Astrocyte (in vitro differentiated cells and primary cell): Measurements from ENCODE around the gene NEK6. TPM values are rescaled to one million over a fixed set of nuclear protein-coding genes. Genes with fewer than 3 reads are reported as not detected.

ENCODE experiments used
- DNase-seq: peaks from one replicate; pipeline ENCODE4 v3.0.0-alpha.2; 2010; ENCODE audit warnings: low read depth
- FAIRE-seq: peaks from 2 replicates; lab custom pipeline; 2011; peaks lifted over from hg19 to GRCh38; lab: Jason Lieb, UNC
- H2AFZ ChIP-seq: 2 replicates; pipeline ENCODE4 v1.6.0; 2012; ENCODE audit warnings: low read depth, low read length, inconsistent platforms
- H3K27ac ChIP-seq: 2 replicates; pipeline ENCODE4 v1.5.1; 2011; ENCODE audit warnings: low read depth, low read length, inconsistent platforms
- H3K27me3 ChIP-seq: 2 replicates; pipeline ENCODE4 v1.6.0; 2011; ENCODE audit warnings: low read length, inconsistent platforms; ENCODE audit not compliant: insufficient read depth
- H3K36me3 ChIP-seq: 2 replicates; pipeline ENCODE4 v1.5.1; 2011; ENCODE audit warnings: low read length, inconsistent platforms; ENCODE audit not compliant: insufficient read depth
- H3K4me1 ChIP-seq: 2 replicates; pipeline ENCODE4 v1.5.1; 2011; ENCODE audit warnings: low read length, inconsistent platforms; ENCODE audit not compliant: insufficient read depth
- H3K4me2 ChIP-seq: 2 replicates; pipeline ENCODE4 v1.6.0; 2012; ENCODE audit warnings: low read length, inconsistent platforms
- H3K4me3 ChIP-seq: 2 replicates; pipeline ENCODE4 v1.5.1; 2011; ENCODE audit warnings: low read depth, mild to moderate bottlenecking, low read length, inconsistent platforms; ENCODE audit not compliant: insufficient read depth
- H3K79me2 ChIP-seq: 2 replicates; pipeline ENCODE4 v1.6.0; 2012; ENCODE audit warnings: mild to moderate bottlenecking, low read length, inconsistent platforms; ENCODE audit not compliant: insufficient read depth
- H3K9ac ChIP-seq: 2 replicates; pipeline ENCODE4 v1.6.0; 2012; ENCODE audit warnings: mild to moderate bottlenecking, low read length, inconsistent platforms
- H3K9me3 ChIP-seq: 2 replicates; pipeline ENCODE4 v1.5.1; 2012; ENCODE audit warnings: low read depth, mild to moderate bottlenecking, low read length, inconsistent platforms; ENCODE audit not compliant: insufficient read depth
- H4K20me1 ChIP-seq: 2 replicates; pipeline ENCODE4 v1.6.0; 2012; ENCODE audit warnings: low read length, inconsistent platforms; ENCODE audit not compliant: insufficient read depth
- H3K27ac Mint-ChIP-seq: one replicate; pipeline ENCODE4 v1.8.0; 2021; ENCODE audit warnings: mild to moderate bottlenecking, mixed read lengths; ENCODE audit not compliant: unreplicated experiment
- H3K27me3 Mint-ChIP-seq: one replicate; pipeline ENCODE4 v1.8.0; 2021; ENCODE audit warnings: low read depth, mixed read lengths; ENCODE audit not compliant: unreplicated experiment
- H3K36me3 Mint-ChIP-seq: one replicate; pipeline ENCODE4 v1.8.0; 2021; ENCODE audit warnings: low read depth, mixed read lengths; ENCODE audit not compliant: unreplicated experiment
- H3K4me1 Mint-ChIP-seq: one replicate; pipeline ENCODE4 v1.8.0; 2021; ENCODE audit warnings: low read depth, mixed read lengths; ENCODE audit not compliant: unreplicated experiment
- H3K4me3 Mint-ChIP-seq: one replicate; pipeline ENCODE4 v1.8.0; 2021; ENCODE audit warnings: mild to moderate bottlenecking, moderate library complexity, mixed read lengths; ENCODE audit not compliant: unreplicated experiment
- H3K9me3 Mint-ChIP-seq: one replicate; pipeline ENCODE4 v1.8.0; 2021; ENCODE audit warnings: mild to moderate bottlenecking, mixed read lengths; ENCODE audit not compliant: unreplicated experiment
- CTCF ChIP-seq: IDR thresholded peaks from 2 replicates; pipeline ENCODE4 v1.5.1; 2011; ENCODE audit warnings: low read depth, mild to moderate bottlenecking, inconsistent platforms, low read length, moderate library complexity; ENCODE audit not compliant: insufficient read depth
- EZH2 ChIP-seq: IDR thresholded peaks from 2 replicates; pipeline ENCODE4 v1.6.1; 2012; ENCODE audit warnings: mild to moderate bottlenecking, low read length, inconsistent platforms; ENCODE audit not compliant: insufficient read depth
- total RNA-seq: library from RNA; stranded (reverse); gene quantifications from 2 replicates; pipeline ENCODE4 v1.2.1, GENCODE V29; 2021

The NEK6 gene
- total RNA-seq, 1 donor from 2014 or later: 76.8 TPM

GRCh38 chr9:124228516-124228915 lies 29.2 kb upstream of the NEK6 start:
- H3K4me1 ChIP-seq: no peaks in the 10 kb centered on the region
- TF ChIP-seq CTCF (no peak), EZH2 (no peak)
- no peak overlapping the region for H2AFZ ChIP-seq
- no peak overlapping the region for H3K4me2 ChIP-seq
- no peaks in the 10 kb centered on the region for H3K79me2 ChIP-seq
- Mint-ChIP-seq H3K36me3 (no peaks in the 10 kb centered on the region), H3K4me3 (no peak overlapping the region), H3K27ac (no peak overlapping the region), H3K27me3 (peaks cover 10% of the 10 kb centered on the region), H3K9me3 (no peaks in the 10 kb centered on the region), H3K4me1 (no peaks in the 10 kb centered on the region)
- no peak for FAIRE-seq
- H3K9ac ChIP-seq: no peak overlapping the region
- H4K20me1 ChIP-seq: no peaks in the 10 kb centered on the region
- no peaks in the 10 kb centered on the region for H3K27me3 ChIP-seq
- H3K9me3 ChIP-seq: no peaks in the 10 kb centered on the region
- no peak overlapping the region for H3K4me3 ChIP-seq
- H3K27ac ChIP-seq: no peak overlapping the region
- DNase-seq: no peak
- no peaks in the 10 kb centered on the region for H3K36me3 ChIP-seq

GRCh38 chr9:124231095-124231737 lies 26.5 kb upstream of the NEK6 start:
- Histone ChIP-seq H3K27me3 (no peaks in the 10 kb centered on the region), H3K4me1 (no peaks in the 10 kb centered on the region), H3K36me3 (no peaks in the 10 kb centered on the region), H3K27ac (no peak overlapping the region), H2AFZ (no peak overlapping the region), H3K9me3 (no peaks in the 10 kb centered on the region), H4K20me1 (no peaks in the 10 kb centered on the region), H3K4me2 (no peak overlapping the region), H3K4me3 (no peak overlapping the region), H3K79me2 (no peaks in the 10 kb centered on the region), H3K9ac (no peak overlapping the region)
- H3K36me3 Mint-ChIP-seq: no peaks in the 10 kb centered on the region
- H3K27ac Mint-ChIP-seq: no peak overlapping the region
- no peaks in the 10 kb centered on the region for H3K27me3 Mint-ChIP-seq
- H3K9me3 Mint-ChIP-seq: no peaks in the 10 kb centered on the region
- no peak overlapping the region for H3K4me3 Mint-ChIP-seq
- no peak for FAIRE-seq
- DNase-seq: no peak
- TF ChIP-seq CTCF (no peak), EZH2 (no peak)
- no peaks in the 10 kb centered on the region for H3K4me1 Mint-ChIP-seq

GRCh38 chr9:124238546-124239140 lies 19.1 kb upstream of the NEK6 start:
- Histone ChIP-seq H3K4me1 (peaks cover 4% of the 10 kb centered on the region), H3K27ac (no peak overlapping the region), H3K9me3 (no peaks in the 10 kb centered on the region), H3K27me3 (no peaks in the 10 kb centered on the region), H3K4me2 (no peak overlapping the region), H3K4me3 (no peak overlapping the region), H3K36me3 (no peaks in the 10 kb centered on the region), H3K79me2 (no peaks in the 10 kb centered on the region), H4K20me1 (no peaks in the 10 kb centered on the region), H2AFZ (no peak overlapping the region), H3K9ac (no peak overlapping the region)
- FAIRE-seq (no peak), DNase-seq (no peak)
- no peaks in the 10 kb centered on the region for H3K9me3 Mint-ChIP-seq
- no peak overlapping the region for H3K4me3 Mint-ChIP-seq
- peaks cover 5% of the 10 kb centered on the region for H3K4me1 Mint-ChIP-seq
- H3K27me3 Mint-ChIP-seq: peaks cover 23% of the 10 kb centered on the region
- no peak overlapping the region for H3K27ac Mint-ChIP-seq
- no peaks in the 10 kb centered on the region for H3K36me3 Mint-ChIP-seq
- TF ChIP-seq EZH2 (no peak), CTCF (no peak)
